H9 (cell line): ENCODE measurements around the gene RPP38. TPM values are rescaled to one million over a fixed set of nuclear protein-coding genes. Genes with fewer than 3 reads are reported as not detected.

Source experiments
- DNase-seq: peaks from one replicate; pipeline ENCODE4 v3.0.0-alpha.2; 2017
- H2AFZ ChIP-seq: one replicate; pipeline ENCODE4 v1.6.1; 2013; ENCODE audit warnings: mild to moderate bottlenecking, low read length, control low read depth, moderate library complexity
- H2AK5ac ChIP-seq: 2 replicates; pipeline ENCODE4 v1.6.1; 2013; ENCODE audit warnings: low read length, control low read depth, mixed read lengths; ENCODE audit not compliant: insufficient read length
- H2BK120ac ChIP-seq: one replicate; pipeline ENCODE4 v1.6.1; 2013; ENCODE audit warnings: low read depth, mild to moderate bottlenecking, low read length, control low read depth, inconsistent platforms; ENCODE audit not compliant: poor library complexity, severe bottlenecking
- H2BK12ac ChIP-seq: 2 replicates; pipeline ENCODE4 v1.6.1; 2013; ENCODE audit warnings: low read length, control low read depth, mixed read lengths, low read depth; ENCODE audit not compliant: insufficient read length
- H2BK15ac ChIP-seq: 2 replicates; pipeline ENCODE4 v1.6.1; 2013; ENCODE audit warnings: low read depth, low read length, control low read depth
- H2BK20ac ChIP-seq: one replicate; pipeline ENCODE4 v1.6.1; 2013; ENCODE audit warnings: low read depth, mild to moderate bottlenecking, low read length, control low read depth, inconsistent platforms; ENCODE audit not compliant: poor library complexity, severe bottlenecking
- H2BK5ac ChIP-seq: 2 replicates; pipeline ENCODE4 v1.6.1; 2013; ENCODE audit warnings: low read length, control low read depth, mixed read lengths; ENCODE audit not compliant: insufficient read length
- H3K14ac ChIP-seq: 2 replicates; pipeline ENCODE4 v1.6.1; 2013; ENCODE audit warnings: low read length, control low read depth; ENCODE audit not compliant: insufficient read depth
- H3K18ac ChIP-seq: 2 replicates; pipeline ENCODE4 v1.6.1; 2013; ENCODE audit warnings: low read depth, mild to moderate bottlenecking, mixed read lengths, low read length, control low read depth; ENCODE audit not compliant: insufficient read length
- H3K23ac ChIP-seq: 2 replicates; pipeline ENCODE4 v1.6.1; 2013; ENCODE audit warnings: low read length, control low read depth, mixed read lengths, low read depth; ENCODE audit not compliant: insufficient read length
- H3K23me2 ChIP-seq: 2 replicates; pipeline ENCODE4 v1.6.1; 2013; ENCODE audit warnings: low read depth, mild to moderate bottlenecking, mixed read lengths, low read length, control low read depth; ENCODE audit not compliant: insufficient read length, poor library complexity, severe bottlenecking
- H3K27ac ChIP-seq: 2 replicates; pipeline ENCODE4 v1.5.1; 2013; ENCODE audit warnings: low read length, control low read depth, mixed read lengths, low read depth; ENCODE audit not compliant: insufficient read length
- H3K27me3 ChIP-seq: 2 replicates; pipeline ENCODE4 v1.6.1; 2013; ENCODE audit warnings: low read length, control low read depth, inconsistent platforms; ENCODE audit not compliant: insufficient read depth
- H3K4ac ChIP-seq: 2 replicates; pipeline ENCODE4 v1.6.1; 2013; ENCODE audit warnings: low read depth, mild to moderate bottlenecking, control low read depth, inconsistent platforms, low read length, moderate library complexity
- H3K4me1 ChIP-seq: 2 replicates; pipeline ENCODE4 v1.6.1; 2013; ENCODE audit warnings: low read length, control low read depth, inconsistent platforms; ENCODE audit not compliant: insufficient read depth
- H3K4me2 ChIP-seq: 2 replicates; pipeline ENCODE4 v1.6.1; 2013; ENCODE audit warnings: low read length, control low read depth, mixed read lengths; ENCODE audit not compliant: insufficient read length, insufficient read depth
- H3K56ac ChIP-seq: 2 replicates; pipeline ENCODE4 v1.6.1; 2013; ENCODE audit warnings: low read depth, mild to moderate bottlenecking, mixed read lengths, low read length, control low read depth; ENCODE audit not compliant: insufficient read length
- H3K79me1 ChIP-seq: 2 replicates; pipeline ENCODE4 v1.6.1; 2013; ENCODE audit warnings: low read depth, mild to moderate bottlenecking, moderate library complexity, low read length, control low read depth, inconsistent platforms; ENCODE audit not compliant: insufficient read depth, poor library complexity, severe bottlenecking
- H3K79me2 ChIP-seq: 2 replicates; pipeline ENCODE4 v1.6.1; 2013; ENCODE audit warnings: low read length, control low read depth, inconsistent platforms; ENCODE audit not compliant: insufficient read depth
- H3K9ac ChIP-seq: 2 replicates; pipeline ENCODE4 v1.6.1; 2013; ENCODE audit warnings: low read length, control low read depth, mixed read lengths; ENCODE audit not compliant: insufficient read length; ENCODE audit errors: extremely low read depth
- H3K9me3 ChIP-seq: one replicate; pipeline ENCODE4 v1.6.1; 2013; ENCODE audit warnings: low read depth, low read length, inconsistent platforms; ENCODE audit not compliant: control insufficient read depth
- H3T11ph ChIP-seq: one replicate; pipeline ENCODE4 v1.6.1; 2013; ENCODE audit warnings: mild to moderate bottlenecking, low read length, control low read depth, inconsistent platforms
- H4K20me1 ChIP-seq: one replicate; pipeline ENCODE4 v1.6.1; 2013; ENCODE audit not compliant: control insufficient read depth, insufficient read length, insufficient read depth
- H4K5ac ChIP-seq: 2 replicates; pipeline ENCODE4 v1.6.1; 2013; ENCODE audit warnings: low read depth, mild to moderate bottlenecking, mixed read lengths, low read length, control low read depth; ENCODE audit not compliant: insufficient read length
- H4K8ac ChIP-seq: replicated peaks from 2 replicates; pipeline ENCODE4 v1.6.1; 2013; ENCODE audit warnings: low read length, control low read depth, mixed read lengths, low read depth; ENCODE audit not compliant: insufficient read length
- H4K91ac ChIP-seq: 2 replicates; pipeline ENCODE4 v1.6.1; 2013; ENCODE audit warnings: low read depth, mild to moderate bottlenecking, moderate library complexity, mixed read lengths, low read length, control low read depth; ENCODE audit not compliant: insufficient read length
- H3K27ac Mint-ChIP-seq, 3 experiments: 2 replicates in 2 of 3; 3 replicates in 1 of 3; pipeline ENCODE4 v1.8.0; 2020 to 2021; ENCODE audit warnings: mixed read lengths in 3 of 3, mild to moderate bottlenecking in 1 of 3, moderate library complexity in 1 of 3
- H3K27me3 Mint-ChIP-seq: 2 replicates; pipeline ENCODE4 v1.8.0; 2021; ENCODE audit warnings: low read depth, mild to moderate bottlenecking, moderate library complexity, mixed read lengths
- H3K36me3 Mint-ChIP-seq, 3 experiments: 2 replicates in 2 of 3; 3 replicates in 1 of 3; pipeline ENCODE4 v1.8.0; 2020 to 2021; ENCODE audit warnings: low read depth in 3 of 3, mixed read lengths in 3 of 3; ENCODE audit not compliant: insufficient read depth in 1 of 3
- H3K4me1 Mint-ChIP-seq, 2 experiments: 2 replicates each; pipeline ENCODE4 v1.8.0; 2020; ENCODE audit warnings: mixed read lengths in 2 of 2
- H3K4me3 Mint-ChIP-seq, 2 experiments: 2 replicates in 1 of 2; 3 replicates in 1 of 2; pipeline ENCODE4 v1.8.0; 2020 to 2021; ENCODE audit warnings: mild to moderate bottlenecking in 2 of 2, mixed read lengths in 2 of 2, moderate library complexity in 1 of 2
- H3K9me3 Mint-ChIP-seq, 2 experiments: 2 replicates in 1 of 2; 3 replicates in 1 of 2; pipeline ENCODE4 v1.8.0; 2020; ENCODE audit warnings: mild to moderate bottlenecking in 2 of 2, mixed read lengths in 2 of 2, moderate library complexity in 1 of 2
- WGBS: extraction: QIAGEN DNeasy Blood & Tissue Kit; methylation state at CpG from one replicate; pipeline ENCODE4 v1.1.7; 2013; ENCODE audit warnings: missing lambda C conversion rate, low lambda C conversion rate, mixed read lengths; ENCODE audit not compliant: insufficient read length; ENCODE audit errors: extremely low coverage; 5-methylcytosine and 5-hydroxymethylcytosine counted together
- total RNA-seq: library from RNA; stranded (reverse); gene quantifications from 2 replicates; pipeline ENCODE4 v1.2.1, GENCODE V29; 2021
- TF ChIP-seq, protein P1 (sequence below): fragments of 200-600 bp; sonication (generic); conservative IDR thresholded peaks from 3 replicates; pipeline ENCODE4 v1.8.0; 2021; ENCODE audit warnings: antibody characterized with exemption, mild to moderate bottlenecking

RPP38 gene
- total RNA-seq, 1 experiment from 2014 or later: 26.6 TPM

DNA sequence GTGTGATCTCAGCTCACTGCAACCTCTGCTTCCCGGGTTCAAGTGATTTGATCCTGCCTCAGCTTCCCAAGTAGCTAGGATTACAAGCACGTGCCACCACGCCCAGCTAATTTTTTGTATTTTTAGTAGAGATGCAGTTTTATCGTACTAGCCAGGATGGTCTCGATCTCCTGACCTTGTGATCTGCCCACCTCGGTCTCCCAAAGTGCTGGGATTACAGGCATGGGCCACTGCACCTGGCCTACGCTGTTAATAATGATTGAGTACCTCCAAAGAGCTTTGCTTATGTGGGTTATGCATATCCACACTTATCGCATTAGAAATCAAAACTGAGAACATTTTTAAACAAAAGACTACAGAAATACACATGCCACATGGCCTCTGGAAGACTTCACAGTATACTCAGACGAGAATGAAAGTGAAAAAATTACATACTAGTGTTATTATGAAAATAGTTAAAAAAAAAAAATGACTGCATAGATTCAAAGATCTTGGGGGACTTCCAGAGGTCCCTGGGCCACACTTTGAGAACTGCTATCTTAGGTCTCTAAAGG is 25.4 kb downstream of the RPP38 start:
- Histone ChIP-seq H3K27me3 (no peaks in the 10 kb centered on the region), H2BK5ac (no peak overlapping the region), H4K8ac (no peak overlapping the region), H3T11ph (no peak overlapping the region), H3K18ac (no peak overlapping the region), H3K4me1 (no peaks in the 10 kb centered on the region), H4K5ac (no peak overlapping the region), H4K20me1 (no peaks in the 10 kb centered on the region), H3K27ac (no peak overlapping the region), H3K4ac (no peak overlapping the region), H3K56ac (no peak overlapping the region), H3K9me3 (no peaks in the 10 kb centered on the region), H3K14ac (no peak overlapping the region), H3K23ac (no peak overlapping the region), H2BK120ac (no peak overlapping the region), H3K23me2 (no peaks in the 10 kb centered on the region), H2AK5ac (no peak overlapping the region), H2BK20ac (no peak overlapping the region), H3K79me1 (no peaks in the 10 kb centered on the region), H2BK12ac (no peak overlapping the region), H2BK15ac (no peak overlapping the region), H4K91ac (no peak overlapping the region), H3K4me2 (no peak overlapping the region), H2AFZ (no peak overlapping the region), H3K9ac (no peak overlapping the region), H3K79me2 (no peaks in the 10 kb centered on the region)
- Mint-ChIP-seq H3K27ac (no peak overlapping the region), H3K9me3 (no peaks in the 10 kb centered on the region), H3K36me3 (peaks cover 9 to 33% (median 19%) of the 10 kb centered on the region in 3 experiments), H3K4me3 (no peak overlapping the region), H3K4me1 (no peaks in the 10 kb centered on the region), H3K27me3 (no peaks in the 10 kb centered on the region)
- TF ChIP-seq, protein P1, sequence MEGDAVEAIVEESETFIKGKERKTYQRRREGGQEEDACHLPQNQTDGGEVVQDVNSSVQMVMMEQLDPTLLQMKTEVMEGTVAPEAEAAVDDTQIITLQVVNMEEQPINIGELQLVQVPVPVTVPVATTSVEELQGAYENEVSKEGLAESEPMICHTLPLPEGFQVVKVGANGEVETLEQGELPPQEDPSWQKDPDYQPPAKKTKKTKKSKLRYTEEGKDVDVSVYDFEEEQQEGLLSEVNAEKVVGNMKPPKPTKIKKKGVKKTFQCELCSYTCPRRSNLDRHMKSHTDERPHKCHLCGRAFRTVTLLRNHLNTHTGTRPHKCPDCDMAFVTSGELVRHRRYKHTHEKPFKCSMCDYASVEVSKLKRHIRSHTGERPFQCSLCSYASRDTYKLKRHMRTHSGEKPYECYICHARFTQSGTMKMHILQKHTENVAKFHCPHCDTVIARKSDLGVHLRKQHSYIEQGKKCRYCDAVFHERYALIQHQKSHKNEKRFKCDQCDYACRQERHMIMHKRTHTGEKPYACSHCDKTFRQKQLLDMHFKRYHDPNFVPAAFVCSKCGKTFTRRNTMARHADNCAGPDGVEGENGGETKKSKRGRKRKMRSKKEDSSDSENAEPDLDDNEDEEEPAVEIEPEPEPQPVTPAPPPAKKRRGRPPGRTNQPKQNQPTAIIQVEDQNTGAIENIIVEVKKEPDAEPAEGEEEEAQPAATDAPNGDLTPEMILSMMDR: no peak
- DNase-seq: no peak
- WGBS: no CpG with 5 or more reads among the region's 9 CpGs
